Testis (tissue), 2 donors: ENCODE measurements around the gene SYT13.
"Not testable (repeated sequence)": the region's sequence is repeated elsewhere in the genome, so short reads cannot be mapped to it uniquely, and the experiment has no call there.

Source experiments
- POLR2A ChIP-seq: fragments of 450-650 bp; IDR thresholded peaks from one replicate; pipeline ENCODE4 v1.6.1; 2017; ENCODE audit warnings: antibody characterized with exemption, mild to moderate bottlenecking, moderate library complexity
- TF ChIP-seq, protein P1 (sequence below), 3 experiments: fragments of 450-650 bp in 2 of 3; fragments of 200-600 bp in 1 of 3; sonication (generic) in 1 of 3; IDR thresholded peaks; one replicate each; pipeline ENCODE4 v1.5.1; 2016 to 2019; ENCODE audit warnings: antibody characterized with exemption in 3 of 3, mild to moderate bottlenecking in 2 of 3, moderate library complexity in 1 of 3

DNA sequence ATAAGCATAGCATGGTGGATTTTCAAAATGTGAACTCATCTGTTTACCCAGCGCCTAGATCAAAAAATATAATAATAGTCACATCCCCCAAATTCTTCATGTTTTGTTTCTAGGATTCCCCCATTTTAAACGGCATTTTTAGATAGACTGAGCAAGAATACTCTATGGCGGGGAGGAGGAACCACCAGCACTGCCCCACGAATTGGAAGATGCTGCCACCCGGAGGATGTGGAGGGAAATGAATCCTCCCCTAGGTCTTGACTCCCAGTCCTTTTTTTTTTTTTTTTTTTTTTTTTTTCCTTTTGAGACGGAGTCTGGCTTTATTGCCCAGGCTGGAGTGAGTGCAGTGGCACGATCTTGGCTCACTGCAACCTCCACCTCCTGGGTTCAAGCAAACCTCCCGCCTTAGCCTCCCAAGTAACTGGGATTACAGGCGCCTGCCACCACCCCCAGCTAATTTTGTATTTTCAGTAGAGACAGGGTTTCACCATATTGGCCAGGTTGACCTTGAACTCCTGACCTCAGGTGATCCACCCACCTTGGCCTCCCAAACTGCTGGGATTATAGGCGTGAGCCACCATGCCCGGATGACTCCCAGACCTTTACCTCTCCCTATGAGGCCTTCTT is 7.5 kb upstream of the SYT13 start:
- TF ChIP-seq, protein P1, sequence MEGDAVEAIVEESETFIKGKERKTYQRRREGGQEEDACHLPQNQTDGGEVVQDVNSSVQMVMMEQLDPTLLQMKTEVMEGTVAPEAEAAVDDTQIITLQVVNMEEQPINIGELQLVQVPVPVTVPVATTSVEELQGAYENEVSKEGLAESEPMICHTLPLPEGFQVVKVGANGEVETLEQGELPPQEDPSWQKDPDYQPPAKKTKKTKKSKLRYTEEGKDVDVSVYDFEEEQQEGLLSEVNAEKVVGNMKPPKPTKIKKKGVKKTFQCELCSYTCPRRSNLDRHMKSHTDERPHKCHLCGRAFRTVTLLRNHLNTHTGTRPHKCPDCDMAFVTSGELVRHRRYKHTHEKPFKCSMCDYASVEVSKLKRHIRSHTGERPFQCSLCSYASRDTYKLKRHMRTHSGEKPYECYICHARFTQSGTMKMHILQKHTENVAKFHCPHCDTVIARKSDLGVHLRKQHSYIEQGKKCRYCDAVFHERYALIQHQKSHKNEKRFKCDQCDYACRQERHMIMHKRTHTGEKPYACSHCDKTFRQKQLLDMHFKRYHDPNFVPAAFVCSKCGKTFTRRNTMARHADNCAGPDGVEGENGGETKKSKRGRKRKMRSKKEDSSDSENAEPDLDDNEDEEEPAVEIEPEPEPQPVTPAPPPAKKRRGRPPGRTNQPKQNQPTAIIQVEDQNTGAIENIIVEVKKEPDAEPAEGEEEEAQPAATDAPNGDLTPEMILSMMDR (IDR thresholded peaks at IDR 0.05): peak; percentile 35 to 58 (median 50)
- TF ChIP-seq POLR2A: not testable (repeated sequence)
